Measurements from ENCODE around the gene GRAMD2A.
A peak's percentile ranks its signal among the peaks of the same experiment; 100 is the strongest.

GRAMD2A gene

DNA sequence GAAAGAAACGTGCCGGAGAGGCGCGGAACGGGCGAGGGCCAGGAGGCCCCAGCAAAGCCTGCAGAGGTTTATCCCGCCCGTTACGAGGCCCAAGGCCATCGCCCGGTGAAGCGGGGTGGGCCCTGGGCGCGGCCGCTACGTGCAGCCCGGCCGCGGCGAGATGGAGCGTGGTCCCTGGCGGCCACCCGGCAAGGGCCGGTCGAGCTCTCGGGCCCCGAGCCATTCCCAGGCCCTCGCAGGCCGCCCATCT is 32.3 kb upstream of the GRAMD2A start:
- TF ChIP-seq, protein P1, sequence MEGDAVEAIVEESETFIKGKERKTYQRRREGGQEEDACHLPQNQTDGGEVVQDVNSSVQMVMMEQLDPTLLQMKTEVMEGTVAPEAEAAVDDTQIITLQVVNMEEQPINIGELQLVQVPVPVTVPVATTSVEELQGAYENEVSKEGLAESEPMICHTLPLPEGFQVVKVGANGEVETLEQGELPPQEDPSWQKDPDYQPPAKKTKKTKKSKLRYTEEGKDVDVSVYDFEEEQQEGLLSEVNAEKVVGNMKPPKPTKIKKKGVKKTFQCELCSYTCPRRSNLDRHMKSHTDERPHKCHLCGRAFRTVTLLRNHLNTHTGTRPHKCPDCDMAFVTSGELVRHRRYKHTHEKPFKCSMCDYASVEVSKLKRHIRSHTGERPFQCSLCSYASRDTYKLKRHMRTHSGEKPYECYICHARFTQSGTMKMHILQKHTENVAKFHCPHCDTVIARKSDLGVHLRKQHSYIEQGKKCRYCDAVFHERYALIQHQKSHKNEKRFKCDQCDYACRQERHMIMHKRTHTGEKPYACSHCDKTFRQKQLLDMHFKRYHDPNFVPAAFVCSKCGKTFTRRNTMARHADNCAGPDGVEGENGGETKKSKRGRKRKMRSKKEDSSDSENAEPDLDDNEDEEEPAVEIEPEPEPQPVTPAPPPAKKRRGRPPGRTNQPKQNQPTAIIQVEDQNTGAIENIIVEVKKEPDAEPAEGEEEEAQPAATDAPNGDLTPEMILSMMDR (IDR thresholded peaks at IDR 0.05; ENCODE audit: low read depth, low read length, missing control alignments), result no peak
- DNase-seq (ENCODE audit: low read depth), result no peak
- peak overlapping the region; percentile 79 for H3K4me3 ChIP-seq (ENCODE audit: low read depth, low read length)

DNA sequence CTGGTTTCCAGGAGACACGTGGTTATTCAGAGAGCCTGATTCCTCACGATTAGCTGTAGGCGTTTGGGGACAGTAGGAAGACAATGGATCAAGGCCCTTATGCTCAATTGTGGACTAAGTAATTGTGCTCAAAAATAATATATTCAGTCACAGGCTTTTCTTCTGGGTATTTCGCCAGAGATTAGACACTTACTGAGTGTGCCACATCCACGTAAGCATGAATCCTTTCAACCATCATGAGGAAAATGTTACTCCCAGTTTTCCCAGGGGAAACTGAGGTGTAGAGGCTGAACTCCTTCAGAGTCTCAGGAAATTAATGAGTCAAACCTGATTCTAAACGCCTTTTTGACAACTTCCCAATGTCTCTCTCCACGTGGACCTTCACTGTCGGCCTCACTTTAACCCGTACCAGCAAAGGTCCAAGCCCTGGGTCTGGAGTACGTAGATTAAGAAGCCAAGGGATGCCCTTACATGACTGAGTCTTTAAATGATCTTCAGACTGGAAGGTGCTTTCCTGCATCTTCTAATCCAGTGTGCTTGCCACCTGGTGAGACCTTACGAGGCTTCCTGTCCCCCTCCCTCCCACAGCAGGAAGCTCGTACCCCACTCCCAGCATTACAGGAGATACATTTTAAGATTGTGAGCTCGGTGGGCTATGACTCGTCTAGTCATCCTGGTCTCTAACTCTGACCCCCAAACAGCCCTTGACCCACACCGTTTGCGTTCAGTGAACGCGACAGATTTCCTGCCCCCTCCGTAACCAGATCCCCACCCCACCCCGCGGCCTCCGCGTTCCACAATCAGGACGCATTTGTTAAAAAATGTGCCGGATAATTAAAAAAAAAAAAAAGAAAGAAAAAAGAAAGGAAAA is 31.7 kb upstream of the GRAMD2A start:
- TF ChIP-seq, protein P1 (IDR thresholded peaks at IDR 0.05; ENCODE audit: low read depth, low read length, missing control alignments), result no peak
- peak overlapping the region; percentile 79 for H3K4me3 ChIP-seq (ENCODE audit: low read depth, low read length)
- no peak for DNase-seq (ENCODE audit: low read depth)

DNA sequence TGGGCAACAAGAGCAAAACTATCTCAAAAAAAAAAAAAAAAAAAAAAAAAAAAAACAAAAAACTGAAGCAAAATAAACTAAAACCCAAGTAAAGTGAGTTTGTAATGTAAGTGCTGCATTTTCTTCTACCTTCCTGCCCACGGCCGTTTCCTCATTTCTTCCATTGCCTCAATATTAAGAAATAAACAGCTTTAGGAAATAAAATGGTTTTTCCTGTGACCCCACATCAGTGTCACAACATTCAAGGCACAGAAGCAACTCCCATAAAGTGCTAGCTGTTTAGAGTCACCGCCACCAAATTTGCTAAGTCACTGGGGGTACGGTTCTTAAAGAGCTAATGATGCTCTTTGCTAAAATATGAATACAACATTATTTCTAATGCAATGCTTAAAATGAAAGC is 30.1 kb upstream of the GRAMD2A start:
- TF ChIP-seq, protein P1 (IDR thresholded peaks at IDR 0.05; ENCODE audit: low read depth, low read length, missing control alignments), result no peak
- peak overlapping the region; percentile 79 for H3K4me3 ChIP-seq (ENCODE audit: low read depth, low read length)
- no peak for DNase-seq (ENCODE audit: low read depth)

DNA sequence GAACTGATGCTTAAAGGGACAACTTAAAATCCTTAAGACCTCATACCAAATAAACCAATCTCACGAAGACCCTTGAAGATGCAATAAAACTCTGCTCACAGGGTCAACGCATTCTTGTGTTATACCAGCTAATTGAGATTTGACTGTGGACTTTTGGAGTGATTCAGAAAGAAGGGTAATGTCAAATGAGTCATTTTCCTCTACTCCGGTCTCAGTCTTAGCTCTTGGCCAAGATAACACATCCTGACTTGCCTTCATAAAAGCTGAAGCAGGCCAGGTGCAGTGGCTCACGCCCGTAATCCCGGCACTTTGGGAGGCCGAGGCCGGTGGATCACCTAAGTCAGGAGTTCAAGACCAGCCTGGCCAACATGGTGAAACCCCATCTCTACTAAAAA is 29.6 kb upstream of the GRAMD2A start:
- TF ChIP-seq, protein P1 (IDR thresholded peaks at IDR 0.05; ENCODE audit: low read depth, low read length, missing control alignments), result no peak
- peak overlapping the region; percentile 79 for H3K4me3 ChIP-seq (ENCODE audit: low read depth, low read length)
- no peak for DNase-seq (ENCODE audit: low read depth)

DNA sequence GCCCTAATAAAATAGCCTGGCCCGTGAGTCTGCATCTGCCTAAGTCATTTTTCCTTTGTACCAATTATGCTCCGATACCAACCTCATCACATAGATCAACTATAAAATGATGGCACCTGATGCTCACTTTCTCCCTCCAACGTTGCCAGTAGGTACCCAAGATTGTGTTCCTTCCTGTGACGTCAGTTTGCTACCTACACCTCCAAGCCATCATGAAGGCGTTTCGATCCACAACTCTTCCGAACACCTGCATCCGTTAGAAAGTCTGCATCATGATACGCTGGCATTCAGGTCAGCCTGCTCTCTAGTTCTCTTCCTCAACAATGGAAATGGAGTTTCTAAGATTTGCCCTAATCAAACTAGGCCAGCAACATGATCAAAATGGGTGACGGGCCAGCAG is 25.7 kb upstream of the GRAMD2A start:
- no peak overlapping the region for H3K4me3 ChIP-seq (ENCODE audit: low read depth, low read length)
- no peak for DNase-seq (ENCODE audit: low read depth)
- TF ChIP-seq, protein P1 (IDR thresholded peaks at IDR 0.05; ENCODE audit: low read depth, low read length, missing control alignments), result no peak

DNA sequence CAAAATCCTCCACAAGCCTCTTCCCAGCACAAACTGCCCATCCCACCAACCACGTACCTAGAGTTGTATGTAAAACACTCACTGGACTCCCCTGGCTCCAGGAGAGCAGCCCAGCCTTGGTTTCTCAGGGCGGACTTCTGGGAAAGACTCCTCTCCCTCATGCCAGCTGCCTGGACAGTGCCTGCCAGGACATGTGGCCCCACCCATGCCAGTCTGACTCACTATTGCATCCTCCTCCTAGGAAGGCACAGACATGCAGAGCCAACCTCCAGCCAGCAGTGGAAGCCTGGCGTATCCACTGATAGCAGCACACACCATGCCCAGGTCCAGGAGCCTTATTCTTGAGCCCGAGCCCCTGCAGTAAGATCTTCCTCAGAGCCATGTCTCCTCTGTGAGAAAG is 24.8 kb upstream of the GRAMD2A start:
- no peak overlapping the region for H3K4me3 ChIP-seq (ENCODE audit: low read depth, low read length)
- TF ChIP-seq, protein P1 (IDR thresholded peaks at IDR 0.05; ENCODE audit: low read depth, low read length, missing control alignments), result no peak
- DNase-seq (ENCODE audit: low read depth), result no peak

GRCh38 chr15:72220687-72221086 is 23.1 kb upstream of the GRAMD2A start:
- no peak overlapping the region for H3K4me3 ChIP-seq (ENCODE audit: low read depth, low read length)
- TF ChIP-seq, protein P1 (IDR thresholded peaks at IDR 0.05; ENCODE audit: low read depth, low read length, missing control alignments), result no peak
- DNase-seq (ENCODE audit: low read depth), result no peak

All from GM12864 (cell line).